Ovary (tissue), 9 donors: ENCODE measurements around the gene PKP1. TPM values are rescaled to one million over a fixed set of nuclear protein-coding genes. Genes with fewer than 3 reads are reported as not detected.

Experiments used
- DNase-seq, 5 donors: peaks; one replicate each; pipeline ENCODE4 v3.0.0-alpha.2; 2019 to 2020
- H3K27ac ChIP-seq, 2 donors: fragments of 200-600 bp; one replicate each; pipeline versions ENCODE4 v1.5.1 to v1.8.0; 2019 to 2022
- H3K27me3 ChIP-seq: fragments of 200-600 bp; one replicate; pipeline ENCODE4 v1.8.0; 2022
- H3K36me3 ChIP-seq: fragments of 200-600 bp; sonication (generic); one replicate; pipeline ENCODE4 v1.5.1; 2019
- H3K4me1 ChIP-seq: one replicate; pipeline ENCODE4 v1.8.1; 2013; ENCODE audit warnings: mild to moderate bottlenecking, moderate library complexity; ENCODE audit not compliant: insufficient read depth
- H3K4me3 ChIP-seq: fragments of 200-600 bp; sonication (generic); one replicate; pipeline ENCODE4 v1.5.1; 2017
- H3K9me3 ChIP-seq, 2 donors: fragments of 200-600 bp in 1 of 2; sonication (generic) in 1 of 2; one replicate each; pipeline versions ENCODE4 v1.5.1 to v1.8.1; 2013 to 2019; ENCODE audit warnings: mild to moderate bottlenecking in 1 of 2, moderate library complexity in 1 of 2
- EP300 ChIP-seq: sonication (generic); formaldehyde crosslinking; IDR thresholded peaks from one replicate; pipeline ENCODE4 v1.6.1; 2017; ENCODE audit warnings: antibody characterized with exemption
- POLR2A ChIP-seq: fragments of 450-650 bp; IDR thresholded peaks from one replicate; pipeline ENCODE4 v1.6.1; 2017; ENCODE audit warnings: antibody characterized with exemption, mild to moderate bottlenecking, moderate library complexity
- WGBS, 3 donors: extraction: QIAGEN DNeasy Blood & Tissue Kit in 1 of 3; methylation state at CpG; one replicate each; pipeline versions ENCODE4 v1.1.5 to v1.1.7; 2013 to 2017; 5-methylcytosine and 5-hydroxymethylcytosine counted together
- intact Hi-C, 4 donors: fragments of 100-400 bp; cut with DNase I; formaldehyde crosslinking; loops; one replicate each; pipeline versions ENCODE4 v1.11.0 to v1.15.1; 2022 to 2023
- polyA plus RNA-seq, 2 donors: library from polyadenylated mRNA; stranded (reverse); fragments of 200-250 nt in 1 of 2; fragments of 350-450 nt in 1 of 2; fragmentation: Illumina TruSeq in 1 of 2; extraction: RNeasy Lipid Tissue Mini Kit (QIAGEN cat#74804) in 1 of 2; gene quantifications; one replicate each; pipeline ENCODE4 v1.2.3, GENCODE V29; 2013 to 2014
- total RNA-seq, 7 donors: library from RNA; depleted of rRNA in 2 of 7; stranded (reverse); fragments of >200 nt in 2 of 7; fragmentation: NEBNext Ultra II Directional in 3 of 7; extraction: Animal tissue kit (Norgen Biotek cat#: 25700) in 3 of 7; gene quantifications; one replicate each; pipeline versions ENCODE4 v1.1.0 to v1.2.4, GENCODE V29; 2016 to 2023
- TF ChIP-seq, protein P1 (sequence below), 3 donors: fragments of 450-650 bp in 2 of 3; fragments of 200-600 bp in 1 of 3; IDR thresholded peaks; one replicate each; pipeline versions ENCODE4 v1.5.1 to v1.8.0; 2016 to 2022; ENCODE audit warnings: antibody characterized with exemption in 3 of 3, mild to moderate bottlenecking in 1 of 3
- donor health status: DM: no; HTN: no; CAD: no; lungs with moderate emphysema.
- donor health status: DM: no; HTN: no; CAD: no.
- donor health status: Bipolar disorder and iron deficiency.
- donor health status: DM: yes; HTN: yes; CAD: no.
- donor health status: DM: no; HTN: no; CAD: no.
- donor health status: DM: yes; HTN: yes; CAD: no.

Gene PKP1
- total and polyA plus RNA-seq, 9 donors, result 0.05 to 0.48 (median 0.18) TPM; not detected in 2

DNA sequence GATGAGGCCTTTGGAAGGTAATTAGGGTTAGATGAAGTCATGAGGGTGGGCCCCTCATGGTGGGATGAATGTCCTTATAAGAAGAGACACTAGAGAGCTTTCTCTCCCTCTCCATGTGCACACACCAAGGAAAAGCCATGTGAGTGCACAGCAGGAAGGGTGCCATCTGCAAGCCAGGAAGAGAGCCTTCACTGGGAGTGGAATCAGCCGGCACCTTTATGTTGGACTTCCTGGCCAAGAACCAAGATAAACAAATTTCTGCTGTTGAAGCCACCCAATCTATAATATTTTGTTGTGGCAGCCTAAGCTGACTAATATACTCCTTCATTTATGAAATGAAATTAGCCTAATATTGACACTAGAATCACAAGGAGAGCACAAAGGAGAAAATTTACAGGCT is 38.2 kb upstream of the PKP1 start:
- intact Hi-C loops, result no loop called here
- Histone ChIP-seq H3K4me1 (no peaks in the 10 kb centered on the region), H3K9me3 (no peaks in the 10 kb centered on the region), H3K27ac (no peak overlapping the region), H3K4me3 (no peak overlapping the region), H3K36me3 (no peaks in the 10 kb centered on the region), H3K27me3 (no peaks in the 10 kb centered on the region)
- no peak for DNase-seq
- 18 to 23% (median 21%) methylated on average over 1 of the region's 1 CpG for WGBS, 3 donors
- TF ChIP-seq EP300, result no peak
- no peak for TF ChIP-seq POLR2A
- TF ChIP-seq, protein P1, sequence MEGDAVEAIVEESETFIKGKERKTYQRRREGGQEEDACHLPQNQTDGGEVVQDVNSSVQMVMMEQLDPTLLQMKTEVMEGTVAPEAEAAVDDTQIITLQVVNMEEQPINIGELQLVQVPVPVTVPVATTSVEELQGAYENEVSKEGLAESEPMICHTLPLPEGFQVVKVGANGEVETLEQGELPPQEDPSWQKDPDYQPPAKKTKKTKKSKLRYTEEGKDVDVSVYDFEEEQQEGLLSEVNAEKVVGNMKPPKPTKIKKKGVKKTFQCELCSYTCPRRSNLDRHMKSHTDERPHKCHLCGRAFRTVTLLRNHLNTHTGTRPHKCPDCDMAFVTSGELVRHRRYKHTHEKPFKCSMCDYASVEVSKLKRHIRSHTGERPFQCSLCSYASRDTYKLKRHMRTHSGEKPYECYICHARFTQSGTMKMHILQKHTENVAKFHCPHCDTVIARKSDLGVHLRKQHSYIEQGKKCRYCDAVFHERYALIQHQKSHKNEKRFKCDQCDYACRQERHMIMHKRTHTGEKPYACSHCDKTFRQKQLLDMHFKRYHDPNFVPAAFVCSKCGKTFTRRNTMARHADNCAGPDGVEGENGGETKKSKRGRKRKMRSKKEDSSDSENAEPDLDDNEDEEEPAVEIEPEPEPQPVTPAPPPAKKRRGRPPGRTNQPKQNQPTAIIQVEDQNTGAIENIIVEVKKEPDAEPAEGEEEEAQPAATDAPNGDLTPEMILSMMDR (IDR thresholded peaks at IDR 0.05), result no peak

GRCh38 chr1:201248721-201249559 is 34.4 kb upstream of the PKP1 start:
- no peak for DNase-seq
- intact Hi-C loops, result no loop called here
- H3K27me3 ChIP-seq, result no peaks in the 10 kb centered on the region
- no peak overlapping the region for H3K27ac ChIP-seq
- no peaks in the 10 kb centered on the region for H3K36me3 ChIP-seq
- H3K4me3 ChIP-seq, result no peak overlapping the region
- no peaks in the 10 kb centered on the region for H3K4me1 ChIP-seq
- TF ChIP-seq EP300 (no peak), POLR2A (no peak)
- TF ChIP-seq, protein P1 (IDR thresholded peaks at IDR 0.05), result no peak
- no peaks in the 10 kb centered on the region for H3K9me3 ChIP-seq
- WGBS, 3 donors, result 92 to 94% (median 94%) methylated on average over 14 of the region's 14 CpGs

DNA sequence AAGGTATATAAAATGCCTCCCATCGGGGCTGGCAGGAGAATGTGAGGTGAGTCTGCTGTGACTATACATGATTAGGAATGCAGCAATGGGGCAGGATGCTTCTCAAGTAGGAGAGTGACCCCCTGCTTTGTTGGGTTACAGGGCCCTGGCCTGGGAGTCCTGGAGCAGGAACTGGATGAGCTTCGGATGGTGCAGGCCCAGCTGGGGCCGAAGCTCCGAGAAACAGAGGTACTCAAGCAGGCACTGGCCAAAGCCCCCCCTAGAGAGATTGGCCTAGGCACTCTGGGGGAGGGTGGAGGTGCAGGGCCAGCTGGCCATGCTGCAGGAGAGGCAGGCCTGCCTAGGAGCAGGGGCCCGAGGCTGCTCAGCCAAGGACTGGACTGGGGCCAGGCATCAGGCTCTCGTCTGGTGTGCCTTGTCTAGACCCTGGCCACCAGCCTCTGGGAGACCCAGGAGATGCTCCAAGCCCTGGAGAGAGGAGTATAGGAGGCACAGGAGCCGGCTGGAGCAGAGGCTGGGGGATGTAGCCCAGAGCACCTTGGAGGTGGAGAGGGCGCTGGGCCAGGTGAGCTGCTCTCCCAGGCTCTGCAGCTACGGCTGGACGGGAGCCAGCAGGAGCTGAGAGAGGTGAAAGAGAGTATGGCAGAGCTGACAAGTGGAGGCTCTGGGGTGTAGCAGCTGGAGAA is 32.8 kb upstream of the PKP1 start:
- no peaks in the 10 kb centered on the region for H3K4me1 ChIP-seq
- H3K9me3 ChIP-seq, result no peaks in the 10 kb centered on the region
- H3K27me3 ChIP-seq, result no peaks in the 10 kb centered on the region
- TF ChIP-seq, protein P1 (IDR thresholded peaks at IDR 0.05), result no peak
- no peak overlapping the region for H3K27ac ChIP-seq
- intact Hi-C loops, result no loop called here
- no peaks in the 10 kb centered on the region for H3K36me3 ChIP-seq
- DNase-seq, result peak in 1 of 5 donors; percentile 28
- 48 to 59% (median 54%) methylated on average over 10 of the region's 10 CpGs for WGBS, 3 donors
- no peak overlapping the region for H3K4me3 ChIP-seq

DNA sequence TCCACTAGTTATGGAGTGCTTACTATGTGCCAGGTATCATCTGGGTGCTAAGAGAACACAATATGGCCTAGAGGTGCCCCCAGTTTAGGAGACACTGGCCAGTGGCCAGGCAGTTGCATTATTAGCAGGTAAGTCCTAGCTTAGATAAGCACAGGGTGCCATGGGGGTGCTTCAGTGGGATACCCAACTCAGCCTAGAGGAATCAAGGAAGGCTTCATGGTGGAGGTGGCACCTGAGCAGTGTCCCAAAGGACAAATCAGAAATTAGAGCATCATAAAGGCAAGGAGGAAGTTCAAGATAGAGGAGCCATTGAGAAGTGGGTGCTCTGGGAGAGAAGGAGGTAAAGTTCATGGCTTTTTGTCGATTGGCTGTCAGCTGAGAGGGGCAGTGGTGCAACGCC is 31.9 kb upstream of the PKP1 start:
- Histone ChIP-seq H3K9me3 (no peaks in the 10 kb centered on the region), H3K4me1 (no peaks in the 10 kb centered on the region), H3K4me3 (no peak overlapping the region), H3K27me3 (no peaks in the 10 kb centered on the region), H3K36me3 (no peaks in the 10 kb centered on the region), H3K27ac (no peak overlapping the region)
- intact Hi-C loops, result no loop called here
- TF ChIP-seq, protein P1 (IDR thresholded peaks at IDR 0.05), result no peak
- WGBS, 3 donors, result 74 to 83% (median 81%) methylated on average over 2 of the region's 2 CpGs
- no peak for DNase-seq
